Peyer's patch (tissue), 4 donors: Measurements from ENCODE around the gene THRA. TPM values are rescaled to one million over a fixed set of nuclear protein-coding genes. Genes with fewer than 3 reads are reported as not detected.
"Not testable (repeated sequence)": the region's sequence is repeated elsewhere in the genome, so short reads cannot be mapped to it uniquely, and the experiment has no call there.

Experiments used
- DNase-seq, 3 donors: peaks; one replicate each; pipeline ENCODE4 v3.0.0-alpha.2; 2017 to 2019
- H3K27ac ChIP-seq, 4 donors: fragments of 200-600 bp; sonication (generic); one replicate each; pipeline ENCODE4 v1.5.1; 2016 to 2019
- H3K27me3 ChIP-seq, 2 donors: fragments of 200-600 bp; sonication (generic); one replicate each; pipeline ENCODE4 v1.5.1; 2019
- H3K36me3 ChIP-seq, 3 donors: fragments of 200-600 bp; sonication (generic); one replicate each; pipeline ENCODE4 v1.5.1; 2016 to 2019
- H3K4me1 ChIP-seq, 4 donors: fragments of 200-600 bp; sonication (generic); one replicate each; pipeline ENCODE4 v1.5.1; 2016 to 2019
- H3K4me3 ChIP-seq, 4 donors: fragments of 200-600 bp; sonication (generic); 1 replicate in 3 of 4; 2 replicates in 1 of 4; pipeline ENCODE4 v1.5.1; 2016 to 2019; ENCODE audit warnings: mild to moderate bottlenecking in 1 of 4
- H3K9me3 ChIP-seq, 4 donors: fragments of 200-600 bp; sonication (generic); one replicate each; pipeline ENCODE4 v1.5.1; 2016 to 2019; ENCODE audit warnings: mild to moderate bottlenecking in 1 of 4
- POLR2A ChIP-seq, 2 donors: fragments of 450-650 bp; IDR thresholded peaks; one replicate each; pipeline ENCODE4 v1.5.1; 2017; ENCODE audit warnings: antibody characterized with exemption in 2 of 2, mild to moderate bottlenecking in 2 of 2, moderate library complexity in 2 of 2
- small RNA-seq, 2 donors: library from RNA; depleted of rRNA; stranded (forward); fragments of <200 nt; gene quantifications; one replicate each; pipeline ENCODE3, GENCODE V24; 2016
- total RNA-seq, 4 donors: library from RNA; depleted of rRNA; stranded (reverse); fragments of >200 nt; gene quantifications; one replicate each; pipeline ENCODE4 v1.1.0, GENCODE V29; 2016
- TF ChIP-seq, protein P1 (sequence below), 6 experiments: fragments of 450-650 bp in 4 of 6; fragments of 200-600 bp in 2 of 6; sonication (generic) in 1 of 6; IDR thresholded peaks; one replicate each; pipeline ENCODE4 v1.5.1; 2017 to 2019; ENCODE audit warnings: antibody characterized with exemption in 6 of 6, mild to moderate bottlenecking in 3 of 6, moderate library complexity in 1 of 6

The THRA gene
- total RNA-seq, 4 donors from 2014 or later = 43.4 to 80.5 (median 68.5) TPM

DNA sequence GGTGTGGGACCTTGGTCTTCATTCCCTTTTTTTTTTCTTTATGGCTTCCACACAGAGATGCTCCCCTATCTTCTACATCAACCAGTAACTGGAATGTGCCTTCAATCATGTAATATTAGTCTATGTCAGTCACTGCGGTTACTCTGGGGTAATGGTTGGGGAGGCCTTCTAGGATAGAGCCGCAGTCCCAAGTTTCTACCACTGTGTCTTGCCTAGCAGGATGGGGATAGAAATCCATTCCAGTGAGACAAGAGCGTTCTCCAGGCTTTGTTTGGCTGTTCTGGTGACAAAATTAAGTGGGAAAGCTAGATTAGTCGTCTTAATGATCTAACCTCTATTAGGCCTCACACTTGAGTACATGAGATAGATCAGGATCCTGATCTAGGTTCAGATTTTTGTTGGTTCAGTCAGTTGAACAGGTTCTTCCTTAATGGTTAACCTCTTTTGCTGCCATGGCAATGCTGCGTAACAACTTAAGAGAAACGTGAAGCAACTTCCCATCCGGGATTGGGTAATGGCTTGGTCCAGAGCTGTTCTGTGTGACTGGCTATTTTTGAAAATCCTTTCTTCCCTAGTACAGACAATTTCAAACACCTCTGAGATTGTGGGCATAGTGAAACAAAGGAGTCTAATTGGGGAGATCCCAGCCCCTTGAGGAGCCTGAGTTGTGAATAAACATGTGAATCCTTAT is 67.7 kb downstream of the THRA start:
- Histone ChIP-seq H3K9me3 (no peaks in the 10 kb centered on the region), H3K4me3 (no peak overlapping the region), H3K27me3 (no peaks in the 10 kb centered on the region), H3K27ac (no peak overlapping the region), H3K36me3 (peaks cover 0 to 98% (median 0%) of the 10 kb centered on the region in 3 donors), H3K4me1 (peaks cover 0 to 18% (median 0%) of the 10 kb centered on the region in 4 donors)
- DNase-seq = no peak
- TF ChIP-seq, protein P1, sequence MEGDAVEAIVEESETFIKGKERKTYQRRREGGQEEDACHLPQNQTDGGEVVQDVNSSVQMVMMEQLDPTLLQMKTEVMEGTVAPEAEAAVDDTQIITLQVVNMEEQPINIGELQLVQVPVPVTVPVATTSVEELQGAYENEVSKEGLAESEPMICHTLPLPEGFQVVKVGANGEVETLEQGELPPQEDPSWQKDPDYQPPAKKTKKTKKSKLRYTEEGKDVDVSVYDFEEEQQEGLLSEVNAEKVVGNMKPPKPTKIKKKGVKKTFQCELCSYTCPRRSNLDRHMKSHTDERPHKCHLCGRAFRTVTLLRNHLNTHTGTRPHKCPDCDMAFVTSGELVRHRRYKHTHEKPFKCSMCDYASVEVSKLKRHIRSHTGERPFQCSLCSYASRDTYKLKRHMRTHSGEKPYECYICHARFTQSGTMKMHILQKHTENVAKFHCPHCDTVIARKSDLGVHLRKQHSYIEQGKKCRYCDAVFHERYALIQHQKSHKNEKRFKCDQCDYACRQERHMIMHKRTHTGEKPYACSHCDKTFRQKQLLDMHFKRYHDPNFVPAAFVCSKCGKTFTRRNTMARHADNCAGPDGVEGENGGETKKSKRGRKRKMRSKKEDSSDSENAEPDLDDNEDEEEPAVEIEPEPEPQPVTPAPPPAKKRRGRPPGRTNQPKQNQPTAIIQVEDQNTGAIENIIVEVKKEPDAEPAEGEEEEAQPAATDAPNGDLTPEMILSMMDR (IDR thresholded peaks at IDR 0.05) = no peak
- no peak for TF ChIP-seq POLR2A (IDR thresholded peaks at IDR 0.05)

DNA sequence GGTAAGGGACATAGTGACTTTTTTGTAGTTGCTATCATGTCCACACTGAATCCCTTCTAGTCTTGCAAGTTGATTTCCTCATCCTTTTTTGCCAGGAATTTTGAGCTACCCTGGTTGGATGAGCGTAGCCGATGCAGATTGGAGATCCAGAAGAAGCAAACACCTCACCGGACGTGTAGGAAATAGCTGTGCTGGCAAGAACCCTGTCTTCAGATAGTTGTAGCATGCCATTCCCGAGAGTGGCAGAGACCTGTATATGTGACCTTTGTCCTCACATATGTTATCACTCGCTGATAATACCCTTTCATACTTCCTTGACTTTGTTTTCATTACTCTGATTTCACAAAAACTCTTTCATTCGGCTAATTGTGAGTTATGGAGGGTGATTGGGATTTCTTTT is 71.4 kb downstream of the THRA start:
- TF ChIP-seq POLR2A (IDR thresholded peaks at IDR 0.05) = peak in 1 of 2 donors; percentile 56
- TF ChIP-seq, protein P1 (IDR thresholded peaks at IDR 0.05) = peak in 1 of 6 experiments; percentile 2
- no peaks in the 10 kb centered on the region for H3K27me3 ChIP-seq
- no peak overlapping the region for H3K4me3 ChIP-seq
- peak overlapping the region in 3 of 4 donors; percentile 31 to 65 (median 55) for H3K27ac ChIP-seq
- DNase-seq = peak in 1 of 3 donors; percentile 62
- no peaks in the 10 kb centered on the region for H3K9me3 ChIP-seq
- peaks cover 0 to 23% (median 0%) of the 10 kb centered on the region in 4 donors for H3K4me1 ChIP-seq
- peaks cover 0 to 79% (median 0%) of the 10 kb centered on the region in 3 donors for H3K36me3 ChIP-seq

DNA sequence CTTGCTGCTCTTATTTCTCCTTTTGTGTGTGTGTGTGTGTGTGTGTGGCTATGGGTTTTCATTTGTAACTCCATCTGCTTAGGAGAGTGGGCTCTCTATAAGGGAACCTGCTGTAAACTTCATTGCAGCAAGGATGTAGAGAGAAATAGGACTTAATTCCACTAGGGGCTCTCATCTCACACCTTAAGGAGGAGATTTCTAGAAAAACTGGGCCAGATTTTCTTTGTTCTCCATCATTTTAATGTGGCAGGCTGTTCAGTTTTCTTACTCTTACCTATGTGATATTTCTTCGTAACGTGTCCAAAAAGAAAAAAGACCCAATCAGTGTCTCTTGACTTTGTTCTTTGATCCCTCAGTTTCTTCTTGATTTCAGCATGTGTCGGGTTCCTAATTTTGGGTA is 73.1 kb downstream of the THRA start:
- peaks cover 0 to 27% (median under 1%) of the 10 kb centered on the region in 4 donors for H3K4me1 ChIP-seq
- H3K4me3 ChIP-seq = no peak overlapping the region
- H3K36me3 ChIP-seq = peaks cover 0 to 63% (median 0%) of the 10 kb centered on the region in 3 donors
- TF ChIP-seq, protein P1 (IDR thresholded peaks at IDR 0.05) = no peak
- no peak for TF ChIP-seq POLR2A (IDR thresholded peaks at IDR 0.05)
- no peaks in the 10 kb centered on the region for H3K27me3 ChIP-seq
- no peak for DNase-seq
- no peaks in the 10 kb centered on the region for H3K9me3 ChIP-seq
- H3K27ac ChIP-seq = no peak overlapping the region

DNA sequence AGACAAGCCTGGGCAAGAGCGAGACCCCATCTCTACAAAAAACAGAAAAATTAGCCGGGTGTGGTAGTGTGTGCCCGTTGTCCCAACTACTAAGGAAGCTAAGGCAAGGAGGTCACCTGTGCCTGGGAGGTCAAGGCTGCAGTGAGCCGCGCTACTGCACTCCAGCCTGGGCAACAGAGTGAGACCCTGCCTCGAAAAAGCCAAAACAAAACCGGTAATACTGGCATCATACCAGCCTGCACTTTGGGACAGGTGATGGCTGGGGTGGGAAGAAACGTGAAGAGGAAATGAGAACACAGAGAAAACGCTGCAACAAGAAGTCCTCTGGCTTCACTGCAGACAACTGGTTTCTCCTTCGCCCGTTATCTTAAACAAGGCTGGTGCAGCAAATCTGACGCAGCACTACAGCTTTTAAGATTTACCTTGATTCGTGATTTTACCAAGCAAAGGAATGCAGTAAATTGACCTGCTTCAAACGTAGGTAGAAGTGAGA is 76.8 kb downstream of the THRA start:
- no peaks in the 10 kb centered on the region for H3K27me3 ChIP-seq
- no peak for TF ChIP-seq POLR2A (IDR thresholded peaks at IDR 0.05)
- TF ChIP-seq, protein P1 (IDR thresholded peaks at IDR 0.05) = peak in 3 of 6 experiments; percentile 15 to 36 (median 32)
- H3K4me1 ChIP-seq = peaks cover 0 to 27% (median 7%) of the 10 kb centered on the region in 4 donors
- no peaks in the 10 kb centered on the region for H3K9me3 ChIP-seq
- peak overlapping the region; percentile 77 to 90 (median 82) for H3K4me3 ChIP-seq
- H3K36me3 ChIP-seq = peaks cover 0 to 52% (median 0%) of the 10 kb centered on the region in 3 donors
- H3K27ac ChIP-seq = peak overlapping the region; percentile 98 to 100 (median 99)
- DNase-seq = peak in 1 of 3 donors; percentile 63

DNA sequence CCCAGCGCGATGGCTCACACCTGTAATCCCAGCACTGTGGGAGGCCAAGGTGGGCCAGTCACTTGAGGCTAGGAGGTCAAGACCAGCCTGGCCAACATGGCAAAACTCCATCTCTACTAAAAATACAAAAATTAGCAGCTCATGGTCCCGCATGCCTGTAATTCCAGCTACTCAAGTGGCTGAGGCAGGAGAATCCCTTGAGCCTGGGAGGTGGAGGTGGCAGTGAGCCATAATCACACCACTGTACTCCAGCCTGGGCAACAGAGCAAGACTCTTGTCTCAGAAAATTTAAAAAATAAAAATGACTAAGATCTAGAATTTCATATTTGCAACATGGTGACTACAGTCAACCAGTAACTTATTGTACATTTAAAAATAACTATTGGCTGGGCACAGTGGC is 80.4 kb downstream of the THRA start:
- not testable (repeated sequence) for H3K9me3 ChIP-seq, H3K27ac ChIP-seq, H3K27me3 ChIP-seq, DNase-seq, H3K4me3 ChIP-seq
- peaks cover 0 to 24% (median 7%) of the 10 kb centered on the region in 4 donors for H3K4me1 ChIP-seq
- peaks cover 0 to 57% (median 0%) of the 10 kb centered on the region in 3 donors for H3K36me3 ChIP-seq

Small RNAs within 50 kb of the gene (small RNA-seq; reads per million reads assigned to genes)
- 273 to 624 reads per million in 2 donors for gene SNORD124

Other genes starting within 250 kb of the THRA start
- 10 to 100 TPM in 1 of 4 donors, 1 to 10 TPM in 3; 5.4 to 45.4 (median 7.0) TPM for gene IKZF3, start 198.7 kb upstream of the THRA start, total RNA-seq
- not detected for gene ZPBP2, start 194.8 kb upstream of the THRA start, total RNA-seq
- 100 to 1,000 TPM in 3 of 4 donors, 10 to 100 TPM in 1; 91.6 to 277 (median 235) TPM for gene GSDMB, start 144.3 kb upstream of the THRA start, total RNA-seq
- 10 to 100 TPM; 33.0 to 97.4 (median 79.0) TPM for gene ORMDL3, start 135.4 kb upstream of the THRA start, total RNA-seq
- not detected for gene LRRC3C, start 135.2 kb upstream of the THRA start, total RNA-seq
- 1 to 10 TPM in 2 of 4 donors, not detected in 2; 1.6 to 3.3 TPM for gene GSDMA, start 100.0 kb upstream of the THRA start, total RNA-seq
- gene PSMD3, start 82.2 kb upstream of the THRA start, total RNA-seq = 10 to 100 TPM; 65.2 to 87.9 (median 73.7) TPM
- gene CSF3, start 47.5 kb upstream of the THRA start, total RNA-seq = not detected
- 100 to 1,000 TPM in 3 of 4 donors, 10 to 100 TPM in 1; 77.9 to 176 (median 146) TPM for gene MED24, start 8.6 kb upstream of the THRA start, total RNA-seq
- 10 to 100 TPM; 13.2 to 38.8 (median 18.9) TPM for gene NR1D1, start 37.6 kb downstream of the THRA start, total RNA-seq
- gene MSL1, start 59.0 kb downstream of the THRA start, total RNA-seq = 100 to 1,000 TPM in 3 of 4 donors, 10 to 100 TPM in 1; 86.3 to 207 (median 117) TPM
- gene CASC3, start 77.6 kb downstream of the THRA start, total RNA-seq = 100 to 1,000 TPM in 1 of 4 donors, 10 to 100 TPM in 3; 54.6 to 138 (median 57.5) TPM
- gene RAPGEFL1, start 114.5 kb downstream of the THRA start, total RNA-seq = 100 to 1,000 TPM in 3 of 4 donors, 10 to 100 TPM in 1; 56.9 to 317 (median 207) TPM
- 10 to 100 TPM; 20.6 to 34.3 (median 26.8) TPM for gene WIPF2, start 156.3 kb downstream of the THRA start, total RNA-seq
- gene CDC6, start 224.9 kb downstream of the THRA start, total RNA-seq = 10 to 100 TPM in 1 of 4 donors, 1 to 10 TPM in 3; 2.5 to 21.5 (median 3.4) TPM
- gene RARA, start 246.2 kb downstream of the THRA start, total RNA-seq = 10 to 100 TPM; 46.2 to 93.3 (median 72.1) TPM